Cardiac muscle cell (in vitro differentiated cells and primary cell): ENCODE data around the gene TSTD2. TPM values are rescaled to one million over a fixed set of nuclear protein-coding genes. Genes with fewer than 3 reads are reported as not detected.

Source experiments
- DNase-seq, 2 donors: peaks; one replicate each; pipeline versions ENCODE4 v3.0.0 to v3.0.0-alpha.2; 2010 to 2017; ENCODE audit warnings: low read depth in 1 of 2, low spot score in 1 of 2
- H3K27ac ChIP-seq: fragments of 200-600 bp; sonication (generic); 2 replicates; pipeline ENCODE4 v1.5.1; 2016
- H3K27me3 ChIP-seq: fragments of 200-600 bp; sonication (generic); 2 replicates; pipeline ENCODE4 v1.6.0; 2016; ENCODE audit warnings: control low read depth
- H3K36me3 ChIP-seq: fragments of 200-600 bp; sonication (generic); 2 replicates; pipeline ENCODE4 v1.5.1; 2016; ENCODE audit warnings: control low read depth
- H3K4me1 ChIP-seq: fragments of 200-600 bp; sonication (generic); 2 replicates; pipeline ENCODE4 v1.8.1; 2017; ENCODE audit warnings: low read depth, mild to moderate bottlenecking, mixed run types
- H3K4me3 ChIP-seq: fragments of 200-600 bp; sonication (generic); 2 replicates; pipeline ENCODE4 v1.5.1; 2016; ENCODE audit warnings: mild to moderate bottlenecking
- H3K9me3 ChIP-seq: fragments of 200-600 bp; sonication (generic); 2 replicates; pipeline ENCODE4 v1.5.1; 2017; ENCODE audit warnings: low read depth, mild to moderate bottlenecking, control low read depth
- polyA plus RNA-seq: library from polyadenylated mRNA; unstranded; fragments of >200 nt; fragmentation: Nextera tagmentation; extraction: Ambion mirVana; gene quantifications from 2 replicates; pipeline ENCODE4 v1.2.1, GENCODE V29; 2016
- total RNA-seq: library from RNA; depleted of rRNA; stranded (reverse); fragments of >200 nt; gene quantifications from 2 replicates; pipeline ENCODE4 v1.2.3, GENCODE V29; 2016
- TF ChIP-seq, protein P1 (sequence below): IDR thresholded peaks from 2 replicates; pipeline ENCODE4 v1.5.1; 2012; ENCODE audit warnings: low read depth, mild to moderate bottlenecking, low read length

TSTD2 gene
- total and polyA plus RNA-seq, 2 experiments from 2014 or later: 17.2 to 25.9 TPM

DNA sequence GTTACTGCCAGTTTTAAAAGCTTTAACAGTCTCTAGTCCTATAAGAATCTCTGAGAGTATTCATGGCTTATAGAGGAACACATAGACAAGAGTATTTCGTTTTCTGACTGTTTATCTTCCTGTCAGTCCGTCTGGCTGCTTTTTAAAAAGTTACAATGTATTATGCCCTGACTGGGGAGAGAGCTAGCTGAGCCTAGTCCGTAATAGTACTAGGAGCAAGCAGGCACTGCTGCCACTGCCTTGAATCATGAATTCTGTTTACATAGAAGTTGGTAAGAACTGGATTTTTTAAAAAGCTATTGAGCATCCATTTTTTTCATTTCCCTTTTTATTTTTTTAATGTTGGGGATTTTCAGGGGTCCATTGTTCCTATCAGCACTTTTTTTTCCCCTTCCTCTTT, 37.4 kb upstream of the TSTD2 start:
- Histone ChIP-seq H3K36me3 (peaks cover 99% of the 10 kb centered on the region), H3K27ac (no peak overlapping the region), H3K4me1 (no peaks in the 10 kb centered on the region), H3K27me3 (no peaks in the 10 kb centered on the region), H3K4me3 (no peak overlapping the region), H3K9me3 (no peaks in the 10 kb centered on the region)
- TF ChIP-seq, protein P1, sequence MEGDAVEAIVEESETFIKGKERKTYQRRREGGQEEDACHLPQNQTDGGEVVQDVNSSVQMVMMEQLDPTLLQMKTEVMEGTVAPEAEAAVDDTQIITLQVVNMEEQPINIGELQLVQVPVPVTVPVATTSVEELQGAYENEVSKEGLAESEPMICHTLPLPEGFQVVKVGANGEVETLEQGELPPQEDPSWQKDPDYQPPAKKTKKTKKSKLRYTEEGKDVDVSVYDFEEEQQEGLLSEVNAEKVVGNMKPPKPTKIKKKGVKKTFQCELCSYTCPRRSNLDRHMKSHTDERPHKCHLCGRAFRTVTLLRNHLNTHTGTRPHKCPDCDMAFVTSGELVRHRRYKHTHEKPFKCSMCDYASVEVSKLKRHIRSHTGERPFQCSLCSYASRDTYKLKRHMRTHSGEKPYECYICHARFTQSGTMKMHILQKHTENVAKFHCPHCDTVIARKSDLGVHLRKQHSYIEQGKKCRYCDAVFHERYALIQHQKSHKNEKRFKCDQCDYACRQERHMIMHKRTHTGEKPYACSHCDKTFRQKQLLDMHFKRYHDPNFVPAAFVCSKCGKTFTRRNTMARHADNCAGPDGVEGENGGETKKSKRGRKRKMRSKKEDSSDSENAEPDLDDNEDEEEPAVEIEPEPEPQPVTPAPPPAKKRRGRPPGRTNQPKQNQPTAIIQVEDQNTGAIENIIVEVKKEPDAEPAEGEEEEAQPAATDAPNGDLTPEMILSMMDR: no peak
- no peak for DNase-seq

DNA sequence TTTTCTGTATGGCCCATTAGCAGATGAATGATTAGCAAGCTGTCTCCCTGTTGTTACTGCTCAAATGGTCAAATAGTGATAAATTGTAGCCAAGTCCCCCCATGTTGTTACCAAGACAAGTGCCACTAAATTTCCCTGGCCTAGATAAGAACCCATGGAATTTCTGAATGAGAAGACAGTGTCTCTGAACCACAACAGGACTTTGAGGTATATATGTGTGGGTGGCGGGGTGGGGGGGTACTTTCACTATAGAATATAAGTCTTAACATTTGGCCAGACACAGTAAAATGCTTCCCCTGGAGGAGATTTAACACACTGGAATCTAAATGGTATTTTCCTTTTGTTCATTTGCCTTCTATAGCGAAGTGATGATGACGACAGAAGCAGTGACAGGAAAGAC, 35.3 kb upstream of the TSTD2 start:
- no peaks in the 10 kb centered on the region for H3K4me1 ChIP-seq
- H3K27me3 ChIP-seq: no peaks in the 10 kb centered on the region
- DNase-seq: no peak
- H3K4me3 ChIP-seq: no peak overlapping the region
- no peaks in the 10 kb centered on the region for H3K9me3 ChIP-seq
- TF ChIP-seq, protein P1: no peak
- no peak overlapping the region for H3K27ac ChIP-seq
- H3K36me3 ChIP-seq: peaks cover 99% of the 10 kb centered on the region

DNA sequence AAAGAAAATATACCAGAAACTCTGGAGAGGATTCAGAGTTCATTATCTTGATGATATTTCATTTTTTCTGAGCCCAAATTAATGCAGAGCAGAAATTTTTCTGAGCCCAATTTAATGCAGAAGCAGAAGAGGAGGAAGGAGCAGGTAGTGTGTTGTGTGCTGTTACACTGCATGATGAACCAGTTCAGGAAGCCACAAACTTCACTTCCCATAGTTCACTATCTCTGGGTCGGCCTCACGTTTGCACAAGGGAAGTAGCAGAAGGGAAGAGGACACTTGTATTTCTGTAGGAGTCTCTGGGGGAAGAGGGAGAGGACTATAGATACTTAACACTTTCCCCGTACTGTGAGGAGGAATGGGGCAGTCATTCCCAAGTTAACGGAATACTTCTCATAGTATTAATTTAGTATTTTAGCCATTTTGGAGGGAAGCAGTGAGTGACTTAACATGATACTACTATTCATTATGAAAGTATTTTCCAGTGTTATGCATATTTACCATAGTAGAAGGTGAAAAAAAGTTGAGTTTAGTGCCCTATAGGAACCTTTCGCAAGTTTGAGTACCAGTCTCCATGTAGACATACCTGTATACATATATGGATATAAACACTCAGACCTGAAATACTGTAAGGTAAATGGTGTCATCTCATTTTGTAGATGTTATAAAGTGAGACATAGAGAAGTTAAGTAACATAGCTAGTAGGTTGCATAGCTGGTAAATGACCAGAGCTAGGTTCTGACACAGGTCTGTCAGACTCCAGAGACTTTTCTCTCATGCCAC, 33.9 kb upstream of the TSTD2 start:
- no peak overlapping the region for H3K27ac ChIP-seq
- DNase-seq: no peak
- H3K9me3 ChIP-seq: no peaks in the 10 kb centered on the region
- H3K4me1 ChIP-seq: no peaks in the 10 kb centered on the region
- H3K27me3 ChIP-seq: no peaks in the 10 kb centered on the region
- H3K36me3 ChIP-seq: peaks cover 99% of the 10 kb centered on the region
- TF ChIP-seq, protein P1: no peak
- H3K4me3 ChIP-seq: no peak overlapping the region

DNA sequence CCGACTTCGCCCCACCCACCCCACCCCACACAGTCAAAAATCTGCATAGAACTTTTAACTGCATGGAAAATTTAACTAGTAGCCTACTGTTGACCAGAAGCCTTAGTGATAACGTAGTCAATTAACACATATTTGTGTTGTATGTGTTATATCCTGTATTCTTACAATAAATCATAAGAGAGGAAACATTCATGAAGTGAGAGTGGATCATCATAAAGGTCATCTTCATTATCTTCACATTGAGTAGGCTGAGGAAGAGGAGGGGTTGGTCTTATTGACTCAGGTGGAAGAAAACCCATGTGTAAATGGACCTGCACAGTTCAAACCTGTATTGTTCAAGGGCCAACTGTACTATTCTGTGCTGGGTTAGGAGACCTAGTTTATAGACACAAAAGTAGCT, 32.6 kb upstream of the TSTD2 start:
- DNase-seq: no peak
- H3K4me3 ChIP-seq: no peak overlapping the region
- TF ChIP-seq, protein P1: no peak
- no peaks in the 10 kb centered on the region for H3K4me1 ChIP-seq
- H3K9me3 ChIP-seq: no peaks in the 10 kb centered on the region
- no peaks in the 10 kb centered on the region for H3K27me3 ChIP-seq
- H3K27ac ChIP-seq: no peak overlapping the region
- peaks cover 97% of the 10 kb centered on the region for H3K36me3 ChIP-seq

DNA sequence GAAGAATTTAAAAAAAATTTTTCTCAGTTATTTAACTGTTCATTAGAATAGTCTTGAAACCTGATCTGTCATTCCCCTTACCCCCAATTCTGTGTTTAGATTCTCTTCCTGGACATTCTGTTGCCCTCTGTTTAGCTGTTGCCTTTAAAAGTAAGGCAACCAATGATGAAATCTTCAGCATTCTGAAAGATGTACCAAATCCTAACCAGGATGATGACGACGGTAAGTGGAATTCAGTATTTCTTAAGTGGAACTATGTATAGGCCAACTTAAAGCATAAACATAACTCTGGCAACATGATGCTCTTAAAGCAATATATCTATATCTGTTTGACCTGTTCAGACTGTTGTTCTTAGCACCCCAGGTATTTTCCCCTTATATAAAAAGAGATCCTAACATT, 27.7 kb upstream of the TSTD2 start:
- peak in 1 of 2 donors; percentile 7 for DNase-seq
- TF ChIP-seq, protein P1: no peak
- Histone ChIP-seq H3K4me1 (no peaks in the 10 kb centered on the region), H3K27ac (no peak overlapping the region), H3K4me3 (no peak overlapping the region), H3K9me3 (no peaks in the 10 kb centered on the region), H3K36me3 (peaks cover 88% of the 10 kb centered on the region), H3K27me3 (no peaks in the 10 kb centered on the region)
